ENCODE measurements around the gene CFAP206.

Gene CFAP206, protein sequence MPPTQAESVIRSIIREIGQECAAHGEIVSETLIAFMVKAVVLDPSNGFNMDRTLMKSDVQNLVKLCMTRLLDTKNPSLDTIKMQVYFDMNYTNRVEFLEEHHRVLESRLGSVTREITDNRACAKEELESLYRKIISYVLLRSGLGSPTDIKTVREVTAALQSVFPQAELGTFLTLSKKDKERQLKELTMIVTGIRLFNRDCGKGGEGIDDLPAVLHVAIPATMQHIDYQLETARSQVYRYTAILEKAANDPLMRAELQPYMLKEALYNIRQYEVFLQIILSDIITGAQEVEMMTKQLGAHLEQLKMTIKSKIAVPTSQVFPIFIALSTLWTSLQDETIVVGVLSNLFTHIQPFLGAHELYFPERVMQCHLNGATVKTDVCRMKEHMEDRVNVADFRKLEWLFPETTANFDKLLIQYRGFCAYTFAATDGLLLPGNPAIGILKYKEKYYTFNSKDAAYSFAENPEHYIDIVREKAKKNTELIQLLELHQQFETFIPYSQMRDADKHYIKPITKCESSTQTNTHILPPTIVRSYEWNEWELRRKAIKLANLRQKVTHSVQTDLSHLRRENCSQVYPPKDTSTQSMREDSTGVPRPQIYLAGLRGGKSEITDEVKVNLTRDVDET

DNA sequence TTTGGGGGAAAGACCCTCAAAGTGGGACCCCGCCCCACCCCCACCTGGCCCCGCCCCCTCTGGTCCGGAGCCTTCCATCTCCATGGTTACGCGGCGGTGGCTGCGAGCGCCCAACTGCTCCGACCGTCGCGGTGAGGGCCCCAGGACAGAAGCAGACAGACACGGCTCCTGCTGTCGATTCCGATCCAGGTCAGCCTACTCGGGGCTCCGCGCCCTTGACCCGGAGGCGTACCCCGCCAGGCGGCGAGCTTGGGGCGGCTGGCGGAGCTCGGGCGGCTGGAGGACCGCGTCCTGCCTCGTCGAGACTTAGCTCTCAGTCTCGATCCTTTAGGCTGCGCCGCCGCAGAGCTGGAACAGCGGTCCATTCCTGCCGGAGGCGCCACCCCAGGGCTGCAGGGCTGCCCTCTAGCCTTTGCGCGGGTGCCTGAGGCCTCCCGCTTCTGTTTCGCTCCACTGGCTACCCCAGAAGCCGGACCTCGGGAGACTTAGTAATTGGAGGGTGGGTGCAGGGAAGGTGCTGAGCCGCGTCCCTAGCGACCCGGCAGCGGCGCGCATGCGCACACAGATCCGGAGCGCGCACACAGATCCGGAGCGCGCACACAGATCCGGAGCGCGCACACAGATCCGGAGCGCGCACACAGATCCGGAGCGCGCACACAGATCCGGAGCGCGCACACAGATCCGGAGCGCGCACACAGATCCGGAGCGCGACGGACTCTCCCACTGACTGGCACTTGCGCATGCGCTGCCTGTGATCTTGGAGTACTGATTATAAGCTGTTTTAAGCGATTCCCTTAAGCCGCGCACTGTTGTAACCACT is at the start of gene CFAP206:
TSS of gene CFAP206 (plus strand) at position 72 of the 820 bp plus-strand sequence. CDS start 1,868 bp downstream, outside the sequence.
- peak; percentile 83 for DNase-seq

DNA sequence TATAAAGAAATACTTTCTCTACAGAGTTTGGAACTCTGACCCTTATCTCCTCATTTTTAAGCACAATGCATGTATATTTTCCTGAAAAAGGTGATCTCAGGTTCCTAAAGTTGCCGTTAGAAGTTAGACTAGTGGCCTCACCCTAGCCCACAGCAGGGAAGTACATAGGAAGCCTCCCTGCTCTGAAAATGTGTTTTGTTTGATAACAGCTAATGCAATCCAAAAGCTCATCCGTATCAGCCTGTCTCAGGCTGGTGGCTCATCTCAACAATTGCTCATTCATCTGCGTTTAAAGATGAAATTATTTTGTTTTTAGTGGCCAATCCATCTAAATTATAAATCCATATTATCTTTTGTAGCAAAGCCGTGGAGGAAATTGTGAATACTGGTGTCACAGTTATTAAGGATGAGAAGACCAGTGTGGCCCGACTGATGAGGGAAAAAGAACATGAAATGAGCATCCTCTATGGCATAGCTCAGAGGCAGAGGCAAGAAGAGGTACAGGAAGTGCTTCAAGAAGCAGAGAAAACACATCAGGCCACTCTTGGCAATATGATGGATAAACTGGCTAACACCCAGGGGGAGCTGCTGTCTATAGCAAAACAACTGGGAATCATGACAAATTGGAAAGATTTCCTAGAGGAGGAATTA is 43.0 kb upstream of the CFAP206 start:
- no peak for DNase-seq

DNA sequence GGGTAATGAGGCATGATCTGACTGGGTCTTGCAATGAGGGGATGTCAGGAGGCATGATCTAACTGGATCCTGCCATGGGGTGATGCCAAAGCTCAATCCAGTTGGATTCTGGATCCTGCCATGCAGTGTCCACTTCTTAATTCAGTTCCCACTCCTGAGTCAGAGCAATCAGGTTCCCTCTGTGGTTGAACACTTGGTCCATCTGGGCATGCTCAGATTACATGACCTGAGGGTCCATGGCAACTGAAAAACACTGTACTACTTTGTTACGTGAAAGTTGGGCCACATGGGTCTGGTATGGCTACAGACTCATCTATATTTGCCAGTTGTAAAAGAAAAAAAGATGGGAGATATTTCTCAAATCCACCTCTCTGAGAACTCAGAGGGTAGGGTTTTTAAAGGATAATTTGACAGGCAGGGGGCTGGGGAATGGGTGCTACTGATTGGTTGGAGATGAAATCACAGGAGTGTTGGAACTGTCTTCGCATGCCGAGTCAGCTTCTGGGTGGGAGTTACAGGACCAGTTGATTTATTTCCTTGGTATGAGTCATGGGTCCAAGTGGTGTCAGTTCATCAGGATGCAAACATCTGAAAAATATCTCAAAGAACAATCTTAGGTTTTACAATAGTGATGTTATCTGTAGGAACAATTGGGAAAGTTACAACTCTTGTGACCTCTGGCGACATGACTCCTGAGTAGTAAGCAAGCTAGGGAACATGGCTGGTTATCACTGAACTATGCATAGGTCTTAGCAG is 41.5 kb upstream of the CFAP206 start:
- DNase-seq: no peak

DNA sequence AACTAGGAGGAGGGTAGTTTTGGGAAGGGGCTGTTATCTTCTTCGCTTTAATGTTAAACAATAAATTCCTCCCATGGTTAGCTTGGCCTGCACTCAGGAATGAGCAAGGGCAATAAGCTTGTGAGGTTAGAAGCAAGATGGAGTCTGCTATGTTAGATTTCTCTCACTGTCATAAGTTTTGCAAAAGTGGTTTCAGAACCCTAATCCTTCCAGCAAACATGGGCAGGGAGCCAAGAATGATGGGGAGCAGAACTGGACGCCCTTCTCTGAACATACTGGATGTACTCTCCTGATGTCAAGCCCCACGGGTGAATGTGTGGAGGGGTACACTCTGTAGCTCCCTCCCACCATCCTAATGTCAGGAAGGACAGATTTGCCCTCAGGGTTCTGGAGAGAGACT is 40.9 kb upstream of the CFAP206 start:
- DNase-seq: no peak

DNA sequence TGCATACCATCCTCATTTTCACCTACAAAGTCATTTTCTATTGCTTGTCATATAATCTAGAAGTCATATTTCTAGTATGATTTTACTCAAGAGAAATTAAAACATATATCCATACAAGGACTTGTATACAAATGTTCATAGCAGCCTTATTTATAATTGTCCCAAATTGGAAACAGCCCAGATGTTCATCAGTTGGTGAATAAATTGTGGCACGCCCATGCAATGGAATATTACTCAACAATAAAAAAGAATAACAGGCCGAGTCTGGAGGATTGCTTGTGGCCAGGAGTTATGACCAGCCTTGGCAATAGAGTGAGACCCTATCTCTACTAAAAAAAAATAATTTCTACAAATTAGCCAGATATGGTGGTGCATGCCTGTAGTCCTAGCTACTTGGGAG is 34.4 kb upstream of the CFAP206 start:
- no peak for DNase-seq

DNA sequence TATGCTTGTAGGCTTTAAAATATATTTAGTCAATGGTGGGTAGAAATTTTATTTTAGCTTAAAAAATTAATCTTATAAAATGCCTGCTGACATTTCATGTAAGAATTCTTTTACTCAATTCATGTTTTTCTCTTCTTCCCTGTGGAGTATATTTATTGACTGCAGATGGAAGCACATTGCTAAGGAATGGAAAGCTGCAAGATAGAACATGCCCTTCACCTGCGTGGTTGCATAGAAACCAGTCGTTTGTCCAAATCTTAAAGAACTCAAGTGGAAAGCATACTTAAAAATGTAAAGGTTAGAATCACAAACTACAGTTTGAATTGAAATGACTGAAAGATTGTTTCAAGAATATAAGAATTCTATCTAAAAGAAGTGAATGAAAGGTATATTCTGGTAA is 32.5 kb upstream of the CFAP206 start:
- no peak for DNase-seq

DNA sequence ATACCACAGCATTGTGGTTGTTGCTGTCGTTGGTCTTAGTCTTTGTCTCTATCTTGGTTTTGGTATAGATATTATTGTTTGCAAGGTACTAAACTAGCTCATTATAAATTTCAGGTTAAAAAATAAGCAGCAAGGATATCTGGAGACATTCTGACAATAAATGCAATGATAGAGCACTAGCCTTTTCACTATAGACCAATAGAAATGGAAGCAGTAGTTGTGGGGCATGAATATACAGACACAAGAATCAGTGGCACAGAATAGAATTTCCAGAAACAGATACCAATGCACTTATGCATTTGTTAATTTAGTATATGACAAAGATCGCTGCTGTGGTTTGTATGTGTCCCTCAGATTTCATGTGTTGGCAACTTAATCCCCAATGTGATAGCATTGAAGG is 31.1 kb upstream of the CFAP206 start:
- DNase-seq: no peak

DNA sequence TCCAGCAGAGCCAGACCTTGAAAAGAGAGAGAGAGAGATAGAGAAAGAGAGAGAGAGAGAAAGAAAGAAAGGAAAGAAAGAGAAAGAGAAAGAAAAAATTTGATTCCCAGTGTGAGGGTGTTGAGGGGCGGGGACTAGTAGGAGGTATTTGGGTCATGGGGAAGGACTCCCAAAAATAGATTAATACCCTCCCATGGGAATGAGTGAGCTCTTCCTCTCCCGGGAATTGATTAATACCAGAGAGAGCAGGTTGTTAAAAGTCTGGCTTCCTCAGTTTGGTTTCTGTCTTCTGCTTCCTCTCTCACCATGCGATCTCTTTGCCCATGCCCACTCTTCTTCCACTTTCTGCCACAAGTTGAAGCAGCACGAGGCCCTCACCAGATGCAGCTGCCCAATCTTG is 28.8 kb upstream of the CFAP206 start:
- no peak for DNase-seq

DNA sequence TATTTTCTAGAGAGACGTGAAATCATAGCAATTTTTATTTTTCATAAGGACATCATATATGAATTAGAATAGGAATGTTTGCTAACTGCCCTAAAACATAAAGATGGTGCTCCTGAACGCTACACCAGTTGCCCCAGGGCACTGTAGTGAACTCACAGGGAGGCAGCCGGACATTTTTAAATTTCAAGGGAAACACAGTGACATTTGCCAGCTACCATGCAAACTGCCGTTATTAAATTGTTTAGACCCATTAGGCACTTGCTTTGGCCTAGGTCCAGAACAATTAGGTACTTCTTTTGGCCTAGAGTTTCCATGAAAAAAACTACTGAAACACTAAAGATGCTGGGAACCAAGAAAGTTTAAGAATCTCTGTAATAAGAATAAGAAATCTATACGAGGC is 24.9 kb upstream of the CFAP206 start:
- DNase-seq: no peak

DNA sequence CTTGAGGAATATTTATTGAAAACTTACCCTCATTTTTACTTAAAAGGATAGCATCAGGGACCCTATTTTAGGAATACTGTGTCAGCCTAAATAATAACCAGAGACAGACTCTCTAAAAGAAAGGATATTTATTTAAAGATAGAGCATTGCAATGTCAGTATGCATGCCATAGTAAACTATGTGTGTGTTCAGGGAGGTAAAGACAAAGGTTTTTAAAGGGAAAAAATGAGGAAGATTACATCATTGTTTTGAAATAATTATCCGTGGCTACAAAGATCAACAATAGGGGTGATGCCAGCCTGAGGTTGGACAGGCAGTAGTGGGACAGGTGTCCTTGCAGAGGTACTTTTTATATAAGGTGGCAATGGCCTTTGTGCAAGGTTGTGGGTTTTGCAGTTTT is 23.7 kb upstream of the CFAP206 start:
- DNase-seq: no peak

DNA sequence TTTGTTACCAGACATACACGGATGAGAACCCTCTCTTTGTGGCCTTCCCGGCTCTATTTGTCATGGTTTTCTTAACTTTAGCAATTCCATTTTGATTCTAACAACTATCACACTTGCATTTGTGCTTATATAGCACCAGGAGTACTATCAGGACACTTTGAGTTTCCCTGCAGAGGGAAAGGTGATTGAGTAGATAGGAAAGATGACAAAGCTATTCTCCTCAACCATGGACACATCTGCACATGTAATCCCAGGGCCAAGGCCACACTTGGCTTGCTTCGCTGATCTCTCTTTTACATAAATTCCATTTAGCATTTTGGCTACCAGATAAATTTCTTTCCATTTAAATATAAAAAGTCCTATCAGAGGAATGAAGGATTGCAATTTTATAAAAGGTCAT is 23.3 kb upstream of the CFAP206 start:
- no peak for DNase-seq

DNA sequence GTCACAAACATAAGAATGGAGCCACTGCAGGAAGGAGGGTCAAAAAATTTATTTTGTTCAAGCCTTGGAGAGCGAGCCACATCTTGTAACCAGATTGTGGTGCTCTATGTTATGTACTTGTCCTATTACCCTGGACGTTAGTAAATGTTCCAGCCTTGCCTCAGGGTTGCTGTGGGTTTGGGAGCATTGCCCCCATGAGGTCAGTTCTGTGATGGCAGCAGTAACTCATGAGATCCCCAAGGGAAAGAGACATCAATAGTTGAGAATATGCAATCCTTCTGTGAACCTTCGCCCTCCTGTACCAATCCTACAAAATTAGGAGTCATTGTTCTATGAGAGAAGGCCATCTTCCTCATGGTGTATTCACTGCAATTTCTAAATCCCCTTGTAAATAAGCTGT is 16.4 kb upstream of the CFAP206 start:
- DNase-seq: peak; percentile 31

DNA sequence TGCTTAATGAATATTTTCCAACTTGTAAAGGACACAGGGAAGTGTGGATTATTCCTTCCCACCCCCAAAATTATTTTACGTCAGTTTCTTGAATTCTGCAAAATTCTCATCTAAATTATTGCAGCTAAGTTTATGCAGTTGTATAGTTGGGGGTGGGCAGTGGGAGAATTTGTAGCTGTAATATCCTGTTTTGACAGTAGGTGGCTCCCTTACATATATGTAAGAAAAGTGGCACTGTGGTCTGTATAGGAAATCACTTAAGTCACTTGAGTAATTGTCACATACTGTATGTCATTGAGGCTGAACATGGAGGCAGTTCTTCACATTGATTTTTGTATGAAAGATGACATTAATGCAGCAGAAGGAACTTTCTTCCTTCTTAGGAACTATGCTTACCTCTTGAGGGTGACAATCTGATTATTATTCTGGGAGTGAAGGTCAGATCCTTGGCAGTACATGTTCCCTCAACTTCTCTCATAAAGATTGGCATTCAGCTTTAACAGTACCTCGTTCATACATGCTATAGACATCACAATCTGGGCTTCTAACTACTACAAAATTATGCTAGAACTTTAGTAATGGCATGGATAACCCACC is 14.6 kb upstream of the CFAP206 start:
- peak; percentile 31 for DNase-seq

DNA sequence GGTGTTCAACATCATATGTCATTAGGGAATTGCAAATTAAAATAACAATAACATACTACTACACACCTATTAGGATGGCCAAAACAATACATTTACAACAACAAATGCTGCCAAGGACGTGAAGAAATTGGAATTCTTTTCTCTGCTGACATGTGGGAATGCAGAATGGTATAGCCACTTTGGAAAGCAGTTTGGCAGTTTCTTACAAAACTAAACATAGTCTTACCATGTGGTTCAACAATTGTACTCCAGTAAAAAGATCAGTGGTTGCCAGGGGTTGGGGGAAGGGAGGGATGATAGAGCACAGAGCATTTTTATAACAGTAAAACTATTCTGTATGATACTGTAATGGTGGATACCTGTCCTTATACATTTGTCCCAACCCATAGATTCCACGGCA is 12.3 kb upstream of the CFAP206 start:
- DNase-seq: no peak

DNA sequence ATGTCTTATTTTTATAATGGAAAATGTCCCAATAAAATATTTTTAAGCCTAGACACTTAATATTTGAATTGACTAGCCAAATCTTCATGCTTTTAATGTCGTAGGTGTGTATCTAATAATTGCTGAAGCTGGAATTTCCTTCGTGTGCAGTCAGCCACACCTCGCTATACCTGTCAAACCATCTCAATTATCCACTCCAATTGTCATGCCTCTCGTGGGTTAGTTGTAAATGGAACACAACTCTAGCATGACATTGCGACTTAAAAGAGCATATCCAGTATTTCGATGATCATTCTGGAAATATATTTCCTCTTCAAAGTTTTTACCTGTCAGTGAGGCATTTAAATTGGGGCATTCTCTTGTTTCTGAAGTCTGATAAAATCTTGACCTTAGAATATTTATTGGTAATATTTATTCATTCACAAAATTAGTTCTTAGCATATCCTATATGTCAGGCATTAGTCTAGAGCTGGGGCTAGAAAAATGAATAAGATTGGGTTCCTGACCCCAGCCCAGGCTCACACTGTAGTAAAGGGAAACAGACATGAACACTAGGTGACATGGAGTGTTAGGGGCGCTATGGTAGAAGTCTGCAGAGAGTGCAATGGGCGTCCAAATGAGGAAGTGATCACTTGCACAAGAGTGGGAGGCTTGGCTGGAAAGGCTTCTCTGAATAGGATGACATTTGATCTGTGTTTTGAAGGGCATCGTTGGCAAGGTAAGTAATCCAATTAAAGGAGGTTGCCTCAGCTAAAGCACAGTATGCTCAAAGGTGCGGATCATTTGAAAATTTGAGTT is 11.0 kb upstream of the CFAP206 start:
- DNase-seq: no peak

DNA sequence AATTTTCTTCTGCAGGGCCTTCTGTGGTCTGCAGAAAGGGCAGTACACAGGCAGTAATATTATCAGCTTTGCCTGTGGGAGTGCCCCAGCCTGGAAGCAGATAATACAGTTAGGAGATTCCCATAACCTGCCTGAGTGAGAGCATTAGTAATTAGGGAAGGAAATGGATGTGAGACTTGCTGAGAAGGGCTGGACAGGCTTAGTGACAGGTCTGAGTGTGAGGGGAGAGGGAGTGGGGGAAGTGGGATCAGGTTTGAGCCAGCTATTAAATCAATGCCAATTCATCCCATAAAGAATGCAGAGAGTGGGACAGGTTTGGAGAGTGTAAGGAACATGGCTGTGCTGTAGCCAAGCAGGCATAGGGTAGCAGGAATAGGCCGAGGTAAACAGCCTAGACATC is 10.1 kb upstream of the CFAP206 start:
- no peak for DNase-seq

DNA sequence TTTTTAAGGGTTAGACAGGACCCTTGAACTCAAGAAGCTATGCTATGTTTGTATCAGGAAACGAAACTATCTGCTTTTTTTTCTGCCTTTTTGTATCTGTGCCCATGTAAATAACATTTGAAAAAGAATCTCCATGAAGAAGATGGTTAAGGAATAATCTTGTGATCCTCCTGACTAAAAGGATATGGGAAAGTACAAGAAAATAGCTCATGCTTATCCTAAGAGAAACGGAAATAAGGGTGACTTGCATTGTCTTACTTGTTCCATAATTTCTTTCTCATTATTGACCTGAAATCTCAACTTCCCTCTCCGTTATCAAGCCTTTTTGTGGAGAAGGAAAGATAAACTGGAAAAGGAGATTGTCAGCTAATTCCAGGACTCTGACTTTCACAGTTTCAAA is 5.9 kb upstream of the CFAP206 start:
- no peak for DNase-seq

DNA sequence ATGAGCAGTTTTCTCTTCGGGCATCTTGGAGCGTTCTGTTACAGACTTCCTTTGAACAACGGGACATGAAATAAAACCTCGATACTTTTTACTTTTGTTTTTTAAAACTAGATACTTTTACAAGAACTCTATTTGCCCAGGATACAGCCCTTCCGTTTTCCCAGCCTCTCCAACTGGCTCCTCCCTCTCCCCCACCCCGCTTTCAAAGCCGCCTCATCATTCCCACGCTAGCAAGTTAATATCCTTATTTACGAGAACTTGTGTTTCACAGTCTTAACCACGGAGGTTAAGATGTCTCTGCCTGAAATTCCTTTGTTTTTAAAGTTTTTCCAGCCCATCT is 241 bp upstream of the CFAP206 start:
- DNase-seq: peak; percentile 76

DNA sequence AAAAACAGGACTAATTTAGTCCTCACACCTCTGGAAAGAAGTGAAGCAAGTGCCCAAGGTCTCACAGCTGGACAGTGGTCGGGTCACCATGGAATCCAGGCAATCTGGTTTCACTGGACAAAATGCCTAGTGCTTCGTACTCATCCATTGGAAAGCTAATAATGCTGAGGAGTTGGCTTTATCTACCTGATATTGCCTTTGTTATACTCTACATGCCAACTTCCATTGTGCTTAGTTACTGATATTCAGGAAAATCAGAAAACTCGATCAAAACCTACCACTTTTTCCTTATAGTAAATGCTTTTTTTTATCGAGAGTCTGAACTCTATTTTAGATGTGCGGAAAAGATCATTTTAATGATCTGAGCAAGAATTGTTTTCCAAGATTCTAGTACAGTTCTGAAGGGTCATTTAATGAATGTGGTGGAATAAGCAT is 966 bp downstream of the CFAP206 start:
- no peak for DNase-seq

DNA sequence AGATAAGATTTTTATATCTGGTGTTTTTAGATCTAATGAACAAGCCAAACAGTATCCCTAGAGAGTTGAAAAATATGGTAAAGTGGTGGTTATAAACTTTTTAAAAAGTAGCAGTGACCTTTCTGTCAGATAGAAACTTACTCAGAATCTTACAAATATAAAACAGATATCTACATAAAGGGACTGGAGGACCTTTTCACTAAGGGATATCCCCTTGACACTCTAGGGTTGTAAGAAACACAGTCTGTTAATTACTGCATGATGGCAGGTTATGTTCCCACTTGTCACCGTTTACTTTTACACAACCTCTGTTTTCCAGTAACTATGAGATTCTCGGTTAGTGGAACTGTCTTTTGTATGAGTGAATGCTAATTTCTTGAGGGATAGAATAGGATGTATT is 11.5 kb downstream of the CFAP206 start:
- no peak for DNase-seq

DNA sequence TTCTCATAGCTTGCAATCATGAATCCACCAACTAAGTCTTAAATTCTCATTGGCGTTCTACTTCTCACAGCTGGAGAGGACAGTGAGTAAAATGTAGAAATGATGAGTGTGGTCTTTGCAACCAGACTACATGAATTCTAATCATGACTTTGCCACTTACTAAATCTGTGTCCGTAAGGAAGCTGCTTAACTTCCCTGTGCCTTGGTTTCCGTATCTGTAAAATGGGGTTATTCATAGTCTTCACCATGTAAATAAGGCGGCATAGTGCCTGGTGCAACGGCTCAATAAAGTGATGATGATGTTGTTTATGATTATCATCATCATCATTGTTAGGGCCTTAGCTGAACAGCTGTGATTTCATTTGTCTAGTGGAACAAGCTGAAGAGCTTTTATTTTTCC is 12.6 kb downstream of the CFAP206 start:
- DNase-seq: no peak

Data from kidney glomerular epithelial cell (primary cell).